ENCODE results near the gene HAPLN3.

GRCh38 chr15:88859550-88859949 lies 35.8 kb downstream of the HAPLN3 start:
- TF ChIP-seq CTCF (IDR thresholded peaks at IDR 0.05; ENCODE audit: low read depth, low read length, missing input control) (no peak), RAD21 (IDR thresholded peaks at IDR 0.05) (no peak), GABPA (IDR thresholded peaks at IDR 0.05 in 1 of 2, conservative IDR thresholded peaks at IDR 0.05 in 1 of 2) (no peak), REST (IDR thresholded peaks at IDR 0.05) (no peak), SP1 (IDR thresholded peaks at IDR 0.05) (no peak), FOXA1 (IDR thresholded peaks at IDR 0.05) (no peak), RXRA (IDR thresholded peaks at IDR 0.05) (no peak), ATF3 (IDR thresholded peaks at IDR 0.05) (no peak), YY1 (IDR thresholded peaks at IDR 0.05) (no peak), MAX (IDR thresholded peaks at IDR 0.05) (no peak)

Data from liver (tissue), 3 donors.